ENCODE data around the gene RABGAP1L. TPM values are rescaled to one million over a fixed set of nuclear protein-coding genes. Genes with fewer than 3 reads are reported as not detected.
A peak's percentile ranks its signal among the peaks of the same experiment; 100 is the strongest.

The RABGAP1L gene
- total and polyA plus RNA-seq, 2 of the 8 experiments (the other 6 are each of a cell fraction or from before 2014, with no cell fraction given): 33.3 to 156 TPM

DNA sequence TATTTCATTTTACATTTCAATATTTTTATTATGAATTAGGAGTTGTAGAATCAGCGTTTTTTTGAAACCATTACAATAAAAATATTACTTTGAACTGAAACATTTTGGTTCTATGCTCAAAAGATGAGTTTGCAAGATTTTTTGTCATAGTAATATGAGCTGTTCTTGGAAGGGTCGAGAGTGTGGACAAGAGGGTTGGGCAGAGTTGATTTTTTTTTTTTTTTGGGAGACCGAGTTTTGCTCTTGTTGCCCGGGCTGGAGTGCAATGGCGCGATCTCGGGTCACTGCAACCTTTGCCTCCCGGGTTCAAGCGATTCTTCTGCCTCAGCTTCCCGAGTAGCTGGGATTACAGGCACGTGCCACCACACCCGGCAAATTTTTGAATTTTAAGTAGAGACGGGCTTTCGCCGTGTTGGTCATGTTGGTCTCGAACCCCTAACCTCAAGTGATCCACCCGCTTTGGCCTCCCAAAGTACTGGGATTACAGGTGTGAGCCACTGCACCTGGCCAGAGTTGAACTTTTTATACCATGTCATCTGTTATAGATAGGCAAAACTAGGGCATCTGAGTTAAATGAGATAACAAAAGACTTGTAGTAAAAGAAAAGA lies 843.7 kb downstream of the RABGAP1L start:
- no peak overlapping the region for H2AK5ac ChIP-seq (ENCODE audit: low read depth, low read length)
- H3K79me1 ChIP-seq (ENCODE audit: low read depth, low read length): 0 out of 2 replicates have a peak, but pooled peaks cover 2% of the 10 kb centered on the region
- H2BK15ac ChIP-seq (ENCODE audit: low read length): no peak overlapping the region
- no peak overlapping the region for H3K18ac ChIP-seq (ENCODE audit: extremely low read depth, low read length)
- 91% methylated on average over 17 of the region's 17 CpGs; no CpG with 5 or more reads in 1 of the 2 experiments for WGBS, 2 experiments (ENCODE audit: extremely low coverage in 1 of 2, insufficient coverage in 1 of 2, insufficient read length in 1 of 2, insufficient replicate concordance in 2 of 2, low coverage in 1 of 2, low lambda C conversion rate in 2 of 2, missing lambda C conversion rate in 1 of 2)
- peak overlapping the region in 1 of 2 experiments; percentile 1; a peak in 2 of 4 replicates for H3K4me2 ChIP-seq (ENCODE audit: insufficient read depth in 1 of 2, low read depth in 2 of 2, low read length in 2 of 2)
- ChIA-PET CTCF (ENCODE audit: partially characterized antibody) (interaction anchor here (1.6 kb wide), 1 partner anchor 26 kb away, joined by 5 read pairs; no protein-coding TSS in a partner anchor), POLR2A (ENCODE audit: partially characterized antibody) (interaction anchor here (0.6 to 1.8 kb wide), 4 partner anchors 12 to 415 kb away, joined by 4 to 5 read pairs (median 4); partner anchors contain the start of gene MRPS14)
- no peak overlapping the region for H3K23ac ChIP-seq (ENCODE audit: insufficient read length)
- H3K56ac ChIP-seq (replicated peaks; ENCODE audit: insufficient read length, low read depth, low read length): no peak overlapping the region
- no peak for DNase-seq (ENCODE audit: low read depth in 1 of 2, low spot score in 2 of 2)
- H3K36me3 ChIP-seq (ENCODE audit: control insufficient read depth in 2 of 4, insufficient read depth in 4 of 4, low read length in 3 of 4): peaks cover 15 to 36% (median 31%) of the 10 kb centered on the region in 4 experiments
- H3K9me3 ChIP-seq (ENCODE audit: insufficient read depth in 2 of 2, low read depth in 1 of 2, low read length in 1 of 2): no peaks in the 10 kb centered on the region
- H2BK5ac ChIP-seq (ENCODE audit: low read depth, low read length): no peak overlapping the region
- H2BK12ac ChIP-seq (ENCODE audit: low read depth, low read length): no peak overlapping the region
- no peak overlapping the region for H2AFZ ChIP-seq (ENCODE audit: low read length)
- no peak overlapping the region for H2BK20ac ChIP-seq (ENCODE audit: low read length)
- peaks cover 5 to 11% of the 10 kb centered on the region in 2 experiments for H4K20me1 ChIP-seq (replicated peaks in 1 of 2; ENCODE audit: control insufficient read depth in 1 of 2, insufficient read depth in 2 of 2, low read length in 2 of 2)
- H4K91ac ChIP-seq (replicated peaks; ENCODE audit: insufficient read length, low read length): no peak overlapping the region
- no peak overlapping the region for H3K4me3 ChIP-seq (ENCODE audit: extremely low read depth in 1 of 4, insufficient read depth in 2 of 4, low read depth in 3 of 4, low read length in 4 of 4)
- peaks cover 39 to 80% of the 10 kb centered on the region in 2 experiments for H3K79me2 ChIP-seq (ENCODE audit: control insufficient read depth in 1 of 2, insufficient read depth in 2 of 2, low read length in 2 of 2)
- no peak overlapping the region for H3K27ac ChIP-seq (ENCODE audit: low read depth, low read length)
- H3K9ac ChIP-seq (replicated peaks in 1 of 4; ENCODE audit: extremely low read depth in 1 of 4, low read depth in 3 of 4, low read length in 3 of 4): no peak overlapping the region
- no peaks in the 10 kb centered on the region for H3K27me3 ChIP-seq (replicated peaks in 1 of 4; ENCODE audit: control insufficient read depth in 3 of 4, extremely low read depth in 1 of 4, insufficient read depth in 3 of 4, low read length in 3 of 4)
- H2BK120ac ChIP-seq (replicated peaks; ENCODE audit: low read depth, low read length): no peak overlapping the region
- peaks cover 5% of the 10 kb centered on the region for H3K23me2 ChIP-seq (ENCODE audit: low read depth, low read length)
- H4K5ac ChIP-seq (ENCODE audit: insufficient read length, low read depth, low read length): no peak overlapping the region
- no peak for FAIRE-seq
- no peak overlapping the region for H3K14ac ChIP-seq (ENCODE audit: insufficient read length)
- no peak overlapping the region for H3K4ac ChIP-seq (replicated peaks; ENCODE audit: insufficient read length, low read depth, low read length)
- H3K4me1 ChIP-seq (replicated peaks in 1 of 4; ENCODE audit: control insufficient read depth in 3 of 4, insufficient read depth in 4 of 4, low read length in 3 of 4): peaks cover 0 to 4% (median 0%) of the 10 kb centered on the region in 4 experiments; a peak in 1 of 7 replicates
- no peak overlapping the region for H4K8ac ChIP-seq (ENCODE audit: extremely low read depth, insufficient read depth, low read length)
- TF ChIP-seq HDAC2 (IDR thresholded peaks at IDR 0.05; ENCODE audit: borderline replicate concordance in 1 of 2, low read depth in 2 of 2, low read length in 2 of 2): no peak
- TF ChIP-seq SAP30 (IDR thresholded peaks at IDR 0.05; ENCODE audit: insufficient read depth, insufficient replicate concordance, low read length): no peak
- no peak for TF ChIP-seq KDM4A (IDR thresholded peaks at IDR 0.05; ENCODE audit: low read depth, low read length, severe bottlenecking)
- no peak for TF ChIP-seq SP4 (IDR thresholded peaks at IDR 0.05; ENCODE audit: low read length)
- TF ChIP-seq, protein P1, sequence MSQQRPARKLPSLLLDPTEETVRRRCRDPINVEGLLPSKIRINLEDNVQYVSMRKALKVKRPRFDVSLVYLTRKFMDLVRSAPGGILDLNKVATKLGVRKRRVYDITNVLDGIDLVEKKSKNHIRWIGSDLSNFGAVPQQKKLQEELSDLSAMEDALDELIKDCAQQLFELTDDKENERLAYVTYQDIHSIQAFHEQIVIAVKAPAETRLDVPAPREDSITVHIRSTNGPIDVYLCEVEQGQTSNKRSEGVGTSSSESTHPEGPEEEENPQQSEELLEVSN (IDR thresholded peaks at IDR 0.05): no peak
- TF ChIP-seq RNF2 (IDR thresholded peaks at IDR 0.05; ENCODE audit: borderline replicate concordance, low read depth, low read length, missing control alignments, poor library complexity, severe bottlenecking): no peak
- no peak for TF ChIP-seq TEAD4 (IDR thresholded peaks at IDR 0.05; ENCODE audit: low read depth, low read length)
- TF ChIP-seq SP2 (IDR thresholded peaks at IDR 0.05; ENCODE audit: low read length): no peak
- no peak for TF ChIP-seq SUZ12 (IDR thresholded peaks at IDR 0.05; ENCODE audit: low read length)
- no peak for TF ChIP-seq RFX5 (IDR thresholded peaks at IDR 0.05; ENCODE audit: borderline replicate concordance, low read depth, low read length)
- no peak for TF ChIP-seq JUND (IDR thresholded peaks at IDR 0.05; ENCODE audit: low read length)

All from H1 (cell line).